Upper lobe of left lung (tissue), 6 donors: ENCODE measurements around the gene CANX. TPM values are rescaled to one million over a fixed set of nuclear protein-coding genes. Genes with fewer than 3 reads are reported as not detected.
A peak's percentile ranks its signal among the peaks of the same experiment; 100 is the strongest.

Source experiments
- ATAC-seq, 2 donors: fragments of 200-7000 bp; cut with Tn5 transposase; one replicate each; pipeline ENCODE4 v1.9.1; 2022; ENCODE audit warnings: mild to moderate bottlenecking in 2 of 2, moderate library complexity in 2 of 2; ENCODE audit not compliant: low FRiP score in 2 of 2
- DNase-seq, 2 donors: peaks; one replicate each; pipeline ENCODE4 v3.0.0-alpha.2; 2019 to 2020
- H3K27ac ChIP-seq, 4 donors: fragments of 200-600 bp; sonication (generic); one replicate each; pipeline ENCODE4 v1.5.1; 2016 to 2019
- H3K27me3 ChIP-seq, 4 donors: fragments of 200-600 bp; sonication (generic); one replicate each; pipeline ENCODE4 v1.5.1; 2017 to 2019
- H3K36me3 ChIP-seq, 4 donors: fragments of 200-600 bp; sonication (generic); one replicate each; pipeline ENCODE4 v1.5.1; 2016 to 2019
- H3K4me1 ChIP-seq, 4 donors: fragments of 200-600 bp; sonication (generic); one replicate each; pipeline ENCODE4 v1.5.1; 2018 to 2019
- H3K4me3 ChIP-seq, 4 donors: fragments of 200-600 bp; sonication (generic); one replicate each; pipeline ENCODE4 v1.5.1; 2017 to 2019; ENCODE audit warnings: mild to moderate bottlenecking in 2 of 4, moderate library complexity in 1 of 4
- H3K9me3 ChIP-seq, 4 donors: fragments of 200-600 bp; sonication (generic); one replicate each; pipeline ENCODE4 v1.5.1; 2018 to 2019
- CTCF ChIP-seq, 6 experiments: fragments of 450-650 bp in 4 of 6; fragments of 200-600 bp in 2 of 6; sonication (generic) in 2 of 6; IDR thresholded peaks; one replicate each; pipeline ENCODE4 v1.5.1; 2016 to 2019; ENCODE audit warnings: antibody characterized with exemption in 6 of 6
- EP300 ChIP-seq, 4 donors: sonication (generic); formaldehyde crosslinking; IDR thresholded peaks; one replicate each; pipeline ENCODE4 v1.5.1; 2017; ENCODE audit warnings: antibody characterized with exemption in 4 of 4, control low read depth in 2 of 4
- POLR2A ChIP-seq, 4 donors: fragments of 450-650 bp; IDR thresholded peaks; one replicate each; pipeline ENCODE4 v1.5.1; 2016 to 2017; ENCODE audit warnings: antibody characterized with exemption in 4 of 4, mild to moderate bottlenecking in 2 of 4
- POLR2AphosphoS5 ChIP-seq, 2 donors: sonication (generic); formaldehyde crosslinking; IDR thresholded peaks; one replicate each; pipeline ENCODE4 v1.5.1; 2017; ENCODE audit warnings: antibody characterized with exemption in 2 of 2
- WGBS, 2 donors: methylation state at CpG; one replicate each; pipeline ENCODE4 v1.1.5; 2017 to 2018; 5-methylcytosine and 5-hydroxymethylcytosine counted together
- total RNA-seq, 6 donors: library from RNA; depleted of rRNA in 4 of 6; stranded (reverse); fragments of >200 nt in 4 of 6; gene quantifications; one replicate each; pipeline versions ENCODE4 v1.1.0 to v1.2.1, GENCODE V29; 2016 to 2021
- donor health status: DM: no; HTN: no; CAD: no; lungs with moderate emphysema.
- donor health status: DM: no; HTN: yes; CAD: no; lungs with severe emphysema.

The CANX gene
- total RNA-seq, 6 donors from 2014 or later, result 139 to 754 (median 342) TPM

- Histone ChIP-seq H3K36me3 (peaks cover 0 to 7% (median 0%) of the 10 kb centered on the region in 4 donors), H3K27ac (peak overlapping the region; percentile 90 to 99 (median 99)), H3K9me3 (no peaks in the 10 kb centered on the region), H3K4me3 (peak overlapping the region; percentile 91 to 99 (median 94)), H3K4me1 (peaks cover 25 to 45% (median 36%) of the 10 kb centered on the region in 4 donors), H3K27me3 (no peaks in the 10 kb centered on the region)
- WGBS, 2 donors, result 2 to 6% methylated on average over 12 to 39 of the region's 72 CpGs
- DNase-seq (peak; percentile 99 to 100), ATAC-seq (peak; percentile 97 to 99)
- TF ChIP-seq POLR2AphosphoS5 (IDR thresholded peaks at IDR 0.05) (peak; percentile 88 to 96), EP300 (IDR thresholded peaks at IDR 0.05) (peak in 1 of 4 donors; percentile 14), CTCF (IDR thresholded peaks at IDR 0.05) (peak in 2 of 6 experiments; percentile 27 to 30), POLR2A (IDR thresholded peaks at IDR 0.05) (peak; percentile 66 to 91 (median 80))
Measured at GRCh38 chr5:179697993-179698934, 503 bp upstream of the CANX start.

- no peaks in the 10 kb centered on the region for H3K27me3 ChIP-seq
- DNase-seq, result peak in 1 of 2 donors; percentile 44
- 1% methylated on average over 19 of the region's 19 CpGs for WGBS, 2 donors
- TF ChIP-seq POLR2AphosphoS5 (IDR thresholded peaks at IDR 0.05) (no peak), POLR2A (IDR thresholded peaks at IDR 0.05) (no peak), EP300 (IDR thresholded peaks at IDR 0.05) (no peak), CTCF (IDR thresholded peaks at IDR 0.05) (no peak)
- ATAC-seq, result peak in 1 of 2 donors; percentile 22
- H3K4me1 ChIP-seq, result peaks cover 25 to 45% (median 36%) of the 10 kb centered on the region in 4 donors
- H3K9me3 ChIP-seq, result no peaks in the 10 kb centered on the region
- H3K4me3 ChIP-seq, result peak overlapping the region; percentile 91 to 99 (median 96)
- peak overlapping the region; percentile 90 to 99 (median 99) for H3K27ac ChIP-seq
- peaks cover 0 to 17% (median 0%) of the 10 kb centered on the region in 4 donors for H3K36me3 ChIP-seq
Measured at GRCh38 chr5:179699616-179700237, 960 bp downstream of the CANX start.

- no peaks in the 10 kb centered on the region for H3K27me3 ChIP-seq
- peak overlapping the region in 3 of 4 donors; percentile 91 to 99 (median 94) for H3K4me3 ChIP-seq
- H3K9me3 ChIP-seq, result no peaks in the 10 kb centered on the region
- 34 to 43% methylated on average over 7 of the region's 7 CpGs for whole genome bisulfite sequencing, 2 donors
- peak in 1 of 2 donors; percentile 28 for DNase-seq
- peak overlapping the region; percentile 90 to 99 (median 99) for H3K27ac ChIP-seq
- no peak for ATAC-seq
- peaks cover 0 to 23% (median 0%) of the 10 kb centered on the region in 4 donors for H3K36me3 ChIP-seq
- peaks cover 25 to 45% (median 38%) of the 10 kb centered on the region in 4 donors for H3K4me1 ChIP-seq
- TF ChIP-seq CTCF (IDR thresholded peaks at IDR 0.05), result no peak
- TF ChIP-seq POLR2AphosphoS5 (IDR thresholded peaks at IDR 0.05), result no peak
- TF ChIP-seq POLR2A (IDR thresholded peaks at IDR 0.05), result no peak
- TF ChIP-seq EP300 (IDR thresholded peaks at IDR 0.05), result no peak
Measured at GRCh38 chr5:179700401-179700918, 1.7 kb downstream of the CANX start.

GRCh38 chr5:179716286-179716685, 17.5 kb downstream of the CANX start:
- ATAC-seq (no peak), DNase-seq (no peak)
- Histone ChIP-seq H3K4me3 (no peak overlapping the region), H3K36me3 (peaks cover 18 to 99% (median 80%) of the 10 kb centered on the region in 4 donors), H3K27me3 (no peaks in the 10 kb centered on the region), H3K27ac (no peak overlapping the region), H3K9me3 (no peaks in the 10 kb centered on the region), H3K4me1 (no peaks in the 10 kb centered on the region)
- TF ChIP-seq POLR2AphosphoS5 (IDR thresholded peaks at IDR 0.05) (no peak), POLR2A (IDR thresholded peaks at IDR 0.05) (no peak)
- WGBS, 2 donors, result 88 to 92% methylated on average over 1 of the region's 1 CpG

- 86 to 95% methylated on average over 2 of the region's 2 CpGs for WGBS, 2 donors
- H3K4me3 ChIP-seq, result no peak overlapping the region
- no peaks in the 10 kb centered on the region for H3K27me3 ChIP-seq
- no peak overlapping the region for H3K27ac ChIP-seq
- TF ChIP-seq CTCF (IDR thresholded peaks at IDR 0.05) (no peak), POLR2A (IDR thresholded peaks at IDR 0.05) (no peak), EP300 (IDR thresholded peaks at IDR 0.05) (no peak), POLR2AphosphoS5 (IDR thresholded peaks at IDR 0.05) (no peak)
- DNase-seq (no peak), ATAC-seq (no peak)
- H3K36me3 ChIP-seq, result peaks cover 48 to 99% (median 86%) of the 10 kb centered on the region in 4 donors
- H3K9me3 ChIP-seq, result no peaks in the 10 kb centered on the region
- no peaks in the 10 kb centered on the region for H3K4me1 ChIP-seq
Measured at GRCh38 chr5:179720222-179720621, 21.5 kb downstream of the CANX start.
